Fibroblast of villous mesenchyme (primary cell): ENCODE data around the gene TEX30. TPM values are rescaled to one million over a fixed set of nuclear protein-coding genes. Genes with fewer than 3 reads are reported as not detected.

Experiments used
- DNase-seq: peaks from one replicate; pipeline ENCODE4 v3.0.0-alpha.2; 2010; ENCODE audit warnings: low read depth
- H3K4me3 ChIP-seq: 2 replicates; pipeline ENCODE4 v1.5.1; 2011; ENCODE audit warnings: low read depth, mild to moderate bottlenecking, low read length
- CTCF ChIP-seq: IDR thresholded peaks from 2 replicates; pipeline ENCODE4 v1.5.1; 2012; ENCODE audit warnings: low read depth, mild to moderate bottlenecking, low read length; ENCODE audit not compliant: insufficient read depth
- total RNA-seq: library from RNA; depleted of rRNA; stranded (reverse); fragments of >200 nt; gene quantifications from 2 replicates; pipeline ENCODE4 v1.2.3, GENCODE V29; 2012

The TEX30 gene
- total RNA-seq, 1 donor = 27.6 TPM

GRCh38 chr13:102814025-102814607 is 40.5 kb upstream of the TEX30 start:
- TF ChIP-seq CTCF = no peak
- DNase-seq = no peak
- no peak overlapping the region for H3K4me3 ChIP-seq

DNA sequence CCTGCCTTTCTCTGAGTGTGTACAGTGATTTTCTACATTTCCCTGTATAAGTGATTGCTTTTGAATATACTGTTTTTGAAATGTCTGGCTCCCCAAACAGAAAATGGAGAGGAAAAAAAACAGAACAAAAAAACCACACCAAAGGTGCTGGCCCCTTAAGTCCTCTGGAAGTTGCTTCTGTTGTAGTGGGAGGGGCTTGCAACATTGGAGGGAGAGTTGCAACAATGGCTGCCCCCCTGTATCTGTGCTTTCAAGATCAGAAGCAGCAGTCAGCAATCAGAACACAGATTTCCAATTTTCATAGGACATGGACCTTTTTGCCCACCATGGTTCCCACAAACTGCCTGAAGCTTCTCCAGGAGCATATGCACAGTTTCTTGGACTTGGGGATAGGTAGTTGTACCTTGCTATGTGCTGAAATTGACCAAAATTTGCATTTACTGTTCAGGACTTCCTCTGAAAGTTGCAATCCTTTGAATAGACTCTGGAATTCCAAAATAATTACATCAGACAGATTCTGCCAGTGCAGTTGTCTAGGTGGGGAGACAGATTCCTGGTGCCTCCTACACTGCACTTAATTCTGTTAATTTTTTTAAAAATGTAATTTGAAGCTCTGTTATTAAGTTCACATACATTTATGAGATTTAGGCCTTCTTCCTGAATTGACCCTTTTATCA is 39.2 kb upstream of the TEX30 start:
- H3K4me3 ChIP-seq = no peak overlapping the region
- TF ChIP-seq CTCF = no peak
- peak; percentile 22 for DNase-seq

- DNase-seq = no peak
- no peak for TF ChIP-seq CTCF
- no peak overlapping the region for H3K4me3 ChIP-seq
These were observed 34.1 kb upstream of the TEX30 start for GRCh38 chr13:102807699-102808098.

DNA sequence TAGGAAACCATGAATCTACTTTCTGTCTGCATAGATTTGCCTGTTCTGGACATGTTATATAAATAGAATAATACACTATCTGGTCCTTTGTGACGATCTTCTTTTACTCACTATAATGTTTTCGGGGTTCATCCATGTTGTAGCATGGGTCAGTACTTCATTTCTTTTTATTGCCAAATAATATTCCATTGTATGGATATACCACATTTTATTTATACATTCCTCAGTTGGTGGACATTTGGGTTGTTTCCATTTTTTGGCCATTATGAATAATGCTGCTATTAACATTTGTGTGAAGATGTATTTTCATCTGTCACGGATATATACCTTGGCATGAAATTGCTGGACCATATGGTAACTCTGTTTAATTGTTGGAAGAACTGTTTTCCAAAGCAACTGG is 32.1 kb upstream of the TEX30 start:
- TF ChIP-seq CTCF = no peak
- no peak for DNase-seq
- H3K4me3 ChIP-seq = no peak overlapping the region

DNA sequence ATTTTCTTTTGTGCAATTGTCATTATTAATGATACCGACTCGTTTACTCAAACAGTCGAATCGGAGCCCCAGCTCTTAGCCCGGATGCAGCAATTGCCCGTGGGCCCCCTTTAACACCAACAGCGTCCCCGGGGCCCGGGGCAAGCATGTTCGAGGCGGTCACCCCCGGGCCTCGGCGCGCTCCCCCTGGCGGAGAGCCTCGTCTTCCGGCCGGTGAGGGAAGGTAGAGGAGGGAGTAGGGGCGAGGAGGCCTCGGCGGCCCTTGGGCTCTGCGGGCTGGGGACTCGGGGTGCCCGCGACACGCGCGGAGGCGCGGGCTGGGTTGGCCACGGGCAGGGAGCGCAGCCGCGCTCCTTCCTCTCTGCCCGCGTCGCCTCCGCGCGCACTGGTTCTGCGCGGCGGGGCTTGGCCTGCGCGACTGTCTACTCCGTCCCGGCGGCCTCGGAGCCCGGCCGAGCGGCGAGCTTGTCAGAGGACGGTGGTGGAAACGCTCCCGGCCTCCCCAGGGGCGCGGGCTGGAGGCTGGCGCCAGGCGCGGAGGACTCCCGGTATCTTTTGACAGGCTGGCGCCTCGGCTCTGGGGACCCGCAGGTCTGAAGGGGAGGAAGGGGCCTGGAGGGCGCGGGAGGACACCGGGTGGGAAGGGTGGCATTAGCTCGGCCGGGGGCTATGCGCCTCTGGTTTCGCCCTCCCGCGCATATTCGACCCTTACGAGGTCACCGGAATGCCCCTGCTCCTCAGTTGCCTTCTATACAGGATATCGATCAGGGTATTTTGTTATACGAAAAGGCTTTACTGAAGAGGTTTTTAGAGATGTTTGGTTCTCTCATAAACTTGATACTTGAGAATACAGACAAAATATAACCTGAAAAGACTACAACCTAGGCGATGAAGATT is 26.8 kb upstream of the TEX30 start:
- peak; percentile 79 for DNase-seq
- peak; percentile 74 for TF ChIP-seq CTCF
- H3K4me3 ChIP-seq = peak overlapping the region; percentile 81

DNA sequence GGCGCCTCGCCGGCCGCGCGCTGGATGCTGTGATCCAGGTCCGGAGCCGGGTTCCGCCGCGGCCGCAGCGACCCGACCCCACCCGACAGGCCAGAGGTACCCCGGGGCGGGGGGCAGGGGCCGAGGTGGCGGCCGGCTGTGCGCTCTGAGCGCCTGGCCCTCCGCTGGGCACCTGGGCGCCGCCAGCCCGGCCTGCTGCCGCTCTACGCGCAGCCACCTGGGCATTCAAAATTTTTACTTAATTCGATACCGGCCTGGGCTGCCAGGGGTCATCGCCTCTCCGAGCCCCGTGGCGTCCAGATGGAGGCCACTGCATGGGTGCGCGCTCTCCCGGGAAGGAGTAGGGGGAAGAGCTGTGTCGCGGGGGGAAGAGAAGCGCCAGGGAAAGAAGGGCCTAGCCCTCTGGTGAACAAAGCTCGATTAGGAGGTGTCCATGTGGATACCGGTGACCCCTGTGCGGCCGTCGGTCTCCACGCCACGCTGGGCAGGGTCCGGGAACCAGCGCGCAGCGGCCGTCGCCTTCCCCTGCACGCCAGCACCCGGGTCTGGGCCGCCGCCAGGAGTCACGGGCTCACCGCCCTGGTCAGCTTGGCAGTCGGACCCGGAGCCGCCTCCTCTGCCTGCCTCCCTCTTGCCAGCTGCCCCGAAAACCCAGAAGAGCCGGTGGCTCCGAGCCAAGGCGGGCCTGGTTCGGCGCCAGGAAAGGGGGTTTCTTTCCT is 26.0 kb upstream of the TEX30 start:
- peak overlapping the region; percentile 81 for H3K4me3 ChIP-seq
- TF ChIP-seq CTCF = no peak
- DNase-seq = peak; percentile 26
